A549 (cell line): ENCODE measurements around the gene TAOK3.

Source experiments
- CTCF ChIP-seq: fragments of >200 bp; sonication (Bioruptor Twin); formaldehyde crosslinking; IDR thresholded peaks from 3 replicates; pipeline ENCODE4 v1.5.1; 2016
- EP300 ChIP-seq, 2 experiments: fragments of >200 bp; sonication (Bioruptor Twin); formaldehyde crosslinking; IDR thresholded peaks; 2 replicates in 1 of 2; 3 replicates in 1 of 2; pipeline ENCODE4 v1.6.1; 2016 to 2017
- HMGXB4 ChIP-seq: fragments of 250-450 bp; sonication (Bioruptor Pico); IDR thresholded peaks from 2 replicates; pipeline ENCODE4 v1.5.0; 2021; ENCODE audit warnings: mild to moderate bottlenecking, moderate library complexity, borderline replicate concordance
- MAX ChIP-seq: IDR thresholded peaks from 2 replicates; pipeline ENCODE4 v1.6.1; 2012
- MYC ChIP-seq: IDR thresholded peaks from 2 replicates; pipeline ENCODE4 v1.6.1; 2012; ENCODE audit warnings: mild to moderate bottlenecking, inconsistent platforms, low read length, improper control_type of control experiment, borderline replicate concordance
- NFE2L2 ChIP-seq: fragments of 150-350 bp; conservative IDR thresholded peaks from 2 replicates; pipeline ENCODE4 v1.6.1; 2014; ENCODE audit warnings: low read length
- NR3C1 ChIP-seq: fragments of >200 bp; sonication (Bioruptor Twin); formaldehyde crosslinking; IDR thresholded peaks from 3 replicates; pipeline ENCODE4 v1.6.1; 2017
- PBX3 ChIP-seq: IDR thresholded peaks from 2 replicates; pipeline ENCODE4 v1.6.1; 2012
- POLR2A ChIP-seq: IDR thresholded peaks from 2 replicates; pipeline ENCODE4 v1.6.1; 2012; ENCODE audit warnings: mild to moderate bottlenecking, low read length
- USF2 ChIP-seq: fragments of 450-650 bp; IDR thresholded peaks from 2 replicates; pipeline ENCODE4 v1.6.1; 2014; ENCODE audit warnings: antibody characterized with exemption

- no peak for TF ChIP-seq NFE2L2
- no peak for TF ChIP-seq CTCF
- TF ChIP-seq NR3C1 = no peak
- TF ChIP-seq EP300 (IDR thresholded peaks at IDR 0.05) = no peak
- no peak for TF ChIP-seq USF2
- TF ChIP-seq MAX = no peak
- TF ChIP-seq MYC = no peak
- no peak for TF ChIP-seq HMGXB4
- no peak for TF ChIP-seq PBX3
- TF ChIP-seq POLR2A = no peak
Measured at GRCh38 chr12:118317729-118318128, 55.0 kb downstream of the TAOK3 start.
